Stimulated activated CD8-positive, alpha-beta memory T cell treated with anti-CD3 and anti-CD28 coated beads, Interleukin-15, amount 100 ng/mL, for 4 hours (primary cell): ENCODE results near the gene HDAC9.

Experiments used
- DNase-seq, 2 donors: peaks; one replicate each; pipeline ENCODE4 v3.0.0-alpha.2; 2020; ENCODE audit warnings: low read depth in 2 of 2

HDAC9 gene

GRCh38 chr7:18526368-18526878 lies 30.9 kb downstream of the HDAC9 start:
- no peak for DNase-seq

GRCh38 chr7:18529239-18529638 lies 33.7 kb downstream of the HDAC9 start:
- no peak for DNase-seq

GRCh38 chr7:18530224-18531179 lies 35.0 kb downstream of the HDAC9 start:
- no peak for DNase-seq

- DNase-seq = no peak
Observed at GRCh38 chr7:18531539-18531938, 36.0 kb downstream of the HDAC9 start.

- no peak for DNase-seq
Observed at GRCh38 chr7:18532813-18533212, 37.3 kb downstream of the HDAC9 start.

GRCh38 chr7:18534481-18534880 lies 38.9 kb downstream of the HDAC9 start:
- no peak for DNase-seq

GRCh38 chr7:18535810-18536415 lies 40.4 kb downstream of the HDAC9 start:
- DNase-seq = no peak

- no peak for DNase-seq
Observed at GRCh38 chr7:18536486-18536885, 40.9 kb downstream of the HDAC9 start.

GRCh38 chr7:18538554-18539250 lies 43.2 kb downstream of the HDAC9 start:
- no peak for DNase-seq

GRCh38 chr7:18540396-18540795 lies 44.8 kb downstream of the HDAC9 start:
- DNase-seq = no peak

- no peak for DNase-seq
Observed at GRCh38 chr7:18541181-18541870, 45.8 kb downstream of the HDAC9 start.

- DNase-seq = no peak
Observed at GRCh38 chr7:18541871-18542212, 46.3 kb downstream of the HDAC9 start.

- no peak for DNase-seq
Observed at GRCh38 chr7:18546576-18546975, 51.0 kb downstream of the HDAC9 start.

GRCh38 chr7:18547509-18548187 lies 52.1 kb downstream of the HDAC9 start:
- no peak for DNase-seq

- DNase-seq = no peak
Observed at GRCh38 chr7:18548534-18548933, 53.0 kb downstream of the HDAC9 start.

GRCh38 chr7:18550574-18550973 lies 55.0 kb downstream of the HDAC9 start:
- no peak for DNase-seq

- DNase-seq = no peak
Observed at GRCh38 chr7:18552316-18552916, 56.9 kb downstream of the HDAC9 start.

- no peak for DNase-seq
Observed at GRCh38 chr7:18552943-18553604, 57.5 kb downstream of the HDAC9 start.

- no peak for DNase-seq
Observed at GRCh38 chr7:18553605-18554003, 58.1 kb downstream of the HDAC9 start.

GRCh38 chr7:18555120-18555519 lies 59.6 kb downstream of the HDAC9 start:
- no peak for DNase-seq
